Brain microvascular endothelial cell (primary cell): ENCODE results near the gene PDE12.

ENCODE experiments used
- DNase-seq: peaks from one replicate; pipeline ENCODE4 v3.0.0-alpha.2; 2020
- H3K27ac ChIP-seq: fragments of 250-450 bp; sonication (Bioruptor Pico); 2 replicates; pipeline ENCODE4 v1.5.1; 2020; ENCODE audit warnings: mild to moderate bottlenecking, moderate library complexity
- H3K27me3 ChIP-seq: fragments of 250-450 bp; sonication (Bioruptor Pico); replicated peaks from 2 replicates; pipeline ENCODE4 v1.5.1; 2020; ENCODE audit warnings: mild to moderate bottlenecking
- H3K36me3 ChIP-seq: fragments of 250-450 bp; sonication (Bioruptor Pico); replicated peaks from 2 replicates; pipeline ENCODE4 v1.5.1; 2020; ENCODE audit warnings: mild to moderate bottlenecking
- H3K4me3 ChIP-seq: 2 replicates; pipeline ENCODE4 v1.5.1; 2011; ENCODE audit warnings: low read depth, mild to moderate bottlenecking, control low read depth, low read length, moderate library complexity
- in situ Hi-C: cut with HindIII; loops from 2 replicates; pipeline ENCODE4 v1.10.0; 2017; ENCODE audit warnings: low sequenced_read_pairs, low pct_ligation_motif_present
- TF ChIP-seq, protein P1 (sequence below): IDR thresholded peaks from 2 replicates; pipeline ENCODE4 v1.5.1; 2011; ENCODE audit warnings: low read depth, mild to moderate bottlenecking, moderate library complexity, low read length, control low read depth, inconsistent platforms; ENCODE audit errors: missing control alignments

The PDE12 gene

DNA sequence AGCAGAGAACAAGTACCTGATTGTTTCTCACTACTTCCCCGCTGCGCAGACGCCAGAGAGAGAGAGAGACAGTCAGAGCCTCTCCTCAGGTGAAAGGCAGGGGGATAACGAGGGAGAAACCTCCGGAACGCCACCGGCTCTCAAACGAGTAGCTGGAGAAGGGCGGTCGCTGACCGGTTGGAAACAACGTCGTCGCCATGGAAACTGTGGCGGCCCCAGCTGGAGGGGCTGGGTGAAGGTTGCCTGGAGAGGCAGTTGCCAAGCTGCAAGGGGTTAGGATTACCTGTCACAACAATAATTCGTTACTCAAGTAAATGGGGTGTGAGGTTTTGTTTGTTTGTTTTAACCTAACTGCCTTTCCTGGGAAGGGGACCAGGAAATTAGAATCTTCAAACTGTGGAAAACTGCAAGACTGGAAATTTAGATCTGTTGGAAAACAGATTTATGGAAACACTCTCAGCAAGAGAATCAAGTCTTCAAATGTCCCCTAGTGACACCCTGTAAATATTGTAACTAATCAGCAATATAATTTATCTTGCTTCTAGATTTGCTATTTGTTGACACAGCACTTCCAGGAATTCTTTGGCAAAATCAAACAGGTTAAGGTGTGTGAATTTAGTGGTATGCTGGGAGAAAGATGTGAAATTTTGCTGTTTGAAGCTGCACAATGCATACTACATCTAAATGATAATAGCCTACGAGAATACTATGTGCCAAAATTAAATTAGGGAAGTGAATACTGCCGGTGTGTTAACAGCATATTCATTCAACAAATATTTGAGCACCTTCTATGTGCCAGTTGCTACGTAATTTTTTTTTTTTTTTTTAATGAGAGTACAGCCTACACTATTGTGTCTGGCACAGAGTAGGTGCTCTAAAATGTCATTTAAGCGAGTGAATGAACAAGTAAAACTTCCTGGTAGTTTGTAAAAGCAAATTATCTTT is 11.6 kb upstream of the PDE12 start, which contains the start of gene DNAH12:
Gene DNAH12 (minus strand): TSS at position 164 of the 945 bp plus-strand sequence. CDS start 1,474 bp downstream, outside the sequence.
- in situ Hi-C loops: no loop called here
- DNase-seq: no peak
- H3K36me3 ChIP-seq: no peaks in the 10 kb centered on the region
- TF ChIP-seq, protein P1, sequence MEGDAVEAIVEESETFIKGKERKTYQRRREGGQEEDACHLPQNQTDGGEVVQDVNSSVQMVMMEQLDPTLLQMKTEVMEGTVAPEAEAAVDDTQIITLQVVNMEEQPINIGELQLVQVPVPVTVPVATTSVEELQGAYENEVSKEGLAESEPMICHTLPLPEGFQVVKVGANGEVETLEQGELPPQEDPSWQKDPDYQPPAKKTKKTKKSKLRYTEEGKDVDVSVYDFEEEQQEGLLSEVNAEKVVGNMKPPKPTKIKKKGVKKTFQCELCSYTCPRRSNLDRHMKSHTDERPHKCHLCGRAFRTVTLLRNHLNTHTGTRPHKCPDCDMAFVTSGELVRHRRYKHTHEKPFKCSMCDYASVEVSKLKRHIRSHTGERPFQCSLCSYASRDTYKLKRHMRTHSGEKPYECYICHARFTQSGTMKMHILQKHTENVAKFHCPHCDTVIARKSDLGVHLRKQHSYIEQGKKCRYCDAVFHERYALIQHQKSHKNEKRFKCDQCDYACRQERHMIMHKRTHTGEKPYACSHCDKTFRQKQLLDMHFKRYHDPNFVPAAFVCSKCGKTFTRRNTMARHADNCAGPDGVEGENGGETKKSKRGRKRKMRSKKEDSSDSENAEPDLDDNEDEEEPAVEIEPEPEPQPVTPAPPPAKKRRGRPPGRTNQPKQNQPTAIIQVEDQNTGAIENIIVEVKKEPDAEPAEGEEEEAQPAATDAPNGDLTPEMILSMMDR: no peak
- no peaks in the 10 kb centered on the region for H3K27me3 ChIP-seq
- H3K27ac ChIP-seq: no peak within 1 kb of the TSS
- H3K4me3 ChIP-seq: peak within 1 kb of the TSS; percentile 43

- no peak for DNase-seq
- Histone ChIP-seq H3K27ac (no peak overlapping the region), H3K27me3 (no peaks in the 10 kb centered on the region), H3K36me3 (no peaks in the 10 kb centered on the region), H3K4me3 (no peak overlapping the region)
- TF ChIP-seq, protein P1: no peak
- in situ Hi-C loops: no loop called here
Observed at GRCh38 chr3:57545636-57546268, 10.3 kb upstream of the PDE12 start.

DNA sequence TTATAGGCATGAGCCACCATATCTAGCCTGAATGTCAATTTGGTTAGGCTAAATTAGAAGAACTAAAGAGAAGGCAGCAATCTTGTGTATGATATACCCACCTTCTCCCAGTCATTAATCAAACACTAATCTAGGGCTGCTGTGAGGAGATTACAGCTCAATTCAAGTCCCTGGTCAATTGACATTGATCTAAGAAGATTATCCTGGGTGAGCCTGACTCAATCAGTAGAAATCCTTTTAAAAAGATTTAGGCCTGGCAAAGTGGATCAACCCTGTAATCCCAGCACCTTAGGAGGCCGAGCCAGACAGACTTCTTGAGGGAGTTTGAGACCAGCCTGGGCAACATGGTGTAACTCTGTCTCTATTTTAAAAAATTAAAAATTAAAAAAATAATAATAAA is 9.5 kb upstream of the PDE12 start:
- no peaks in the 10 kb centered on the region for H3K36me3 ChIP-seq
- TF ChIP-seq, protein P1: no peak
- H3K4me3 ChIP-seq: no peak overlapping the region
- no peak for DNase-seq
- H3K27ac ChIP-seq: no peak overlapping the region
- no peaks in the 10 kb centered on the region for H3K27me3 ChIP-seq
- in situ Hi-C loops: no loop called here

GRCh38 chr3:57555306-57555705 is 768 bp upstream of the PDE12 start:
- DNase-seq: no peak
- peak overlapping the region; percentile 85 for H3K27ac ChIP-seq
- TF ChIP-seq, protein P1: no peak

DNA sequence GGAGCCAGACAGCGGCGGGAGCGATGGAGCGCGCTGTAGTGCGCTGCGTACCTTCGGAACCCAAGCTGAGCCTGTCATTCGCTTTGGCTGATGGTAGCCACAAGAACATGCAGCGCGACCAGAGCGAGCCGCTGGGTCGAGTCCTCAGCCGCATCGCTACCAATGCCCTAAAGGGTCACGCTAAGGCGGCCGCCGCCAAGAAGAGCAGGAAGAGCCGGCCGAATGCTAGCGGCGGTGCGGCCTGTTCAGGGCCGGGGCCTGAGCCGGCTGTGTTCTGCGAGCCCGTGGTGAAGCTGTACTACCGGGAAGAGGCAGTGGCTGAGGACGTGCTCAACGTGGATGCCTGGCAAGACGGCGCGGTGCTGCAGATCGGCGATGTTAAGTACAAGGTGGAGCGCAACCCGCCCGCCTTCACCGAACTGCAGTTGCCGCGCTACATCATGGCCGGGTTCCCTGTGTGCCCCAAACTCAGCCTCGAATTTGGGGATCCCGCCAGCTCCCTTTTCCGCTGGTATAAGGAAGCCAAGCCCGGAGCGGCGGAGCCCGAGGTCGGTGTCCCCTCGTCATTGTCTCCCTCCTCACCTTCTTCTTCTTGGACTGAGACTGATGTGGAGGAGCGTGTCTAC is 498 bp downstream of the PDE12 start:
- TF ChIP-seq, protein P1: no peak
- Histone ChIP-seq H3K27ac (peak overlapping the region; percentile 85), H3K27me3 (no peaks in the 10 kb centered on the region), H3K4me3 (peak overlapping the region; percentile 92), H3K36me3 (peaks cover 4% of the 10 kb centered on the region)
- no peak for DNase-seq
- in situ Hi-C loops: no loop called here

More at GRCh38 chr3:57555306-57555705, 768 bp upstream of the PDE12 start:
- in situ Hi-C loops: no loop called here
- Histone ChIP-seq H3K36me3 (peaks cover 4% of the 10 kb centered on the region), H3K27me3 (no peaks in the 10 kb centered on the region), H3K4me3 (peak overlapping the region; percentile 92)
